Astrocyte (in vitro differentiated cells and primary cell): ENCODE data around the gene KNTC1. TPM values are rescaled to one million over a fixed set of nuclear protein-coding genes. Genes with fewer than 3 reads are reported as not detected.

Source experiments
- DNase-seq: peaks from one replicate; pipeline ENCODE4 v3.0.0-alpha.2; 2010; ENCODE audit warnings: low read depth
- FAIRE-seq: peaks from 2 replicates; lab custom pipeline; 2011; peaks lifted over from hg19 to GRCh38; lab: Jason Lieb, UNC
- H2AFZ ChIP-seq: 2 replicates; pipeline ENCODE4 v1.6.0; 2012; ENCODE audit warnings: low read depth, low read length, inconsistent platforms
- H3K27ac ChIP-seq: 2 replicates; pipeline ENCODE4 v1.5.1; 2011; ENCODE audit warnings: low read depth, low read length, inconsistent platforms
- H3K27me3 ChIP-seq: 2 replicates; pipeline ENCODE4 v1.6.0; 2011; ENCODE audit warnings: low read length, inconsistent platforms; ENCODE audit not compliant: insufficient read depth
- H3K36me3 ChIP-seq: 2 replicates; pipeline ENCODE4 v1.5.1; 2011; ENCODE audit warnings: low read length, inconsistent platforms; ENCODE audit not compliant: insufficient read depth
- H3K4me1 ChIP-seq: 2 replicates; pipeline ENCODE4 v1.5.1; 2011; ENCODE audit warnings: low read length, inconsistent platforms; ENCODE audit not compliant: insufficient read depth
- H3K4me2 ChIP-seq: 2 replicates; pipeline ENCODE4 v1.6.0; 2012; ENCODE audit warnings: low read length, inconsistent platforms
- H3K4me3 ChIP-seq: 2 replicates; pipeline ENCODE4 v1.5.1; 2011; ENCODE audit warnings: low read depth, mild to moderate bottlenecking, low read length, inconsistent platforms; ENCODE audit not compliant: insufficient read depth
- H3K79me2 ChIP-seq: 2 replicates; pipeline ENCODE4 v1.6.0; 2012; ENCODE audit warnings: mild to moderate bottlenecking, low read length, inconsistent platforms; ENCODE audit not compliant: insufficient read depth
- H3K9ac ChIP-seq: 2 replicates; pipeline ENCODE4 v1.6.0; 2012; ENCODE audit warnings: mild to moderate bottlenecking, low read length, inconsistent platforms
- H3K9me3 ChIP-seq: 2 replicates; pipeline ENCODE4 v1.5.1; 2012; ENCODE audit warnings: low read depth, mild to moderate bottlenecking, low read length, inconsistent platforms; ENCODE audit not compliant: insufficient read depth
- H4K20me1 ChIP-seq: 2 replicates; pipeline ENCODE4 v1.6.0; 2012; ENCODE audit warnings: low read length, inconsistent platforms; ENCODE audit not compliant: insufficient read depth
- H3K27ac Mint-ChIP-seq: one replicate; pipeline ENCODE4 v1.8.0; 2021; ENCODE audit warnings: mild to moderate bottlenecking, mixed read lengths; ENCODE audit not compliant: unreplicated experiment
- H3K27me3 Mint-ChIP-seq: one replicate; pipeline ENCODE4 v1.8.0; 2021; ENCODE audit warnings: low read depth, mixed read lengths; ENCODE audit not compliant: unreplicated experiment
- H3K36me3 Mint-ChIP-seq: one replicate; pipeline ENCODE4 v1.8.0; 2021; ENCODE audit warnings: low read depth, mixed read lengths; ENCODE audit not compliant: unreplicated experiment
- H3K4me1 Mint-ChIP-seq: one replicate; pipeline ENCODE4 v1.8.0; 2021; ENCODE audit warnings: low read depth, mixed read lengths; ENCODE audit not compliant: unreplicated experiment
- H3K4me3 Mint-ChIP-seq: one replicate; pipeline ENCODE4 v1.8.0; 2021; ENCODE audit warnings: mild to moderate bottlenecking, moderate library complexity, mixed read lengths; ENCODE audit not compliant: unreplicated experiment
- H3K9me3 Mint-ChIP-seq: one replicate; pipeline ENCODE4 v1.8.0; 2021; ENCODE audit warnings: mild to moderate bottlenecking, mixed read lengths; ENCODE audit not compliant: unreplicated experiment
- EZH2 ChIP-seq: IDR thresholded peaks from 2 replicates; pipeline ENCODE4 v1.6.1; 2012; ENCODE audit warnings: mild to moderate bottlenecking, low read length, inconsistent platforms; ENCODE audit not compliant: insufficient read depth
- total RNA-seq: library from RNA; stranded (reverse); gene quantifications from 2 replicates; pipeline ENCODE4 v1.2.1, GENCODE V29; 2021
- TF ChIP-seq, protein P1 (sequence below): IDR thresholded peaks from 2 replicates; pipeline ENCODE4 v1.5.1; 2011; ENCODE audit warnings: low read depth, mild to moderate bottlenecking, inconsistent platforms, low read length, moderate library complexity; ENCODE audit not compliant: insufficient read depth

The KNTC1 gene
- total RNA-seq, 1 donor from 2014 or later, result 10.6 TPM

GRCh38 chr12:122517877-122518276 is 9.2 kb upstream of the KNTC1 start:
- Mint-ChIP-seq H3K27me3 (no peaks in the 10 kb centered on the region), H3K27ac (peak overlapping the region; percentile 73), H3K4me3 (peak overlapping the region; percentile 56), H3K9me3 (no peaks in the 10 kb centered on the region), H3K4me1 (peaks cover 45% of the 10 kb centered on the region), H3K36me3 (peaks cover 32% of the 10 kb centered on the region)
- Histone ChIP-seq H3K27me3 (no peaks in the 10 kb centered on the region), H3K36me3 (peaks cover 75% of the 10 kb centered on the region), H3K9me3 (no peaks in the 10 kb centered on the region), H4K20me1 (peaks cover 95% of the 10 kb centered on the region), H3K9ac (peak overlapping the region; percentile 47), H3K4me3 (no peak overlapping the region), H2AFZ (no peak overlapping the region), H3K27ac (peak overlapping the region; percentile 61), H3K79me2 (peaks cover 86% of the 10 kb centered on the region), H3K4me1 (peaks cover 14% of the 10 kb centered on the region), H3K4me2 (peak overlapping the region; percentile 41)
- peak; percentile 43 for FAIRE-seq
- TF ChIP-seq, protein P1, sequence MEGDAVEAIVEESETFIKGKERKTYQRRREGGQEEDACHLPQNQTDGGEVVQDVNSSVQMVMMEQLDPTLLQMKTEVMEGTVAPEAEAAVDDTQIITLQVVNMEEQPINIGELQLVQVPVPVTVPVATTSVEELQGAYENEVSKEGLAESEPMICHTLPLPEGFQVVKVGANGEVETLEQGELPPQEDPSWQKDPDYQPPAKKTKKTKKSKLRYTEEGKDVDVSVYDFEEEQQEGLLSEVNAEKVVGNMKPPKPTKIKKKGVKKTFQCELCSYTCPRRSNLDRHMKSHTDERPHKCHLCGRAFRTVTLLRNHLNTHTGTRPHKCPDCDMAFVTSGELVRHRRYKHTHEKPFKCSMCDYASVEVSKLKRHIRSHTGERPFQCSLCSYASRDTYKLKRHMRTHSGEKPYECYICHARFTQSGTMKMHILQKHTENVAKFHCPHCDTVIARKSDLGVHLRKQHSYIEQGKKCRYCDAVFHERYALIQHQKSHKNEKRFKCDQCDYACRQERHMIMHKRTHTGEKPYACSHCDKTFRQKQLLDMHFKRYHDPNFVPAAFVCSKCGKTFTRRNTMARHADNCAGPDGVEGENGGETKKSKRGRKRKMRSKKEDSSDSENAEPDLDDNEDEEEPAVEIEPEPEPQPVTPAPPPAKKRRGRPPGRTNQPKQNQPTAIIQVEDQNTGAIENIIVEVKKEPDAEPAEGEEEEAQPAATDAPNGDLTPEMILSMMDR, result no peak
- TF ChIP-seq EZH2, result no peak
- DNase-seq, result peak; percentile 98

GRCh38 chr12:122518908-122519307 is 8.1 kb upstream of the KNTC1 start:
- peaks cover 21% of the 10 kb centered on the region for H3K4me1 ChIP-seq
- H3K27me3 ChIP-seq, result no peaks in the 10 kb centered on the region
- DNase-seq (no peak), FAIRE-seq (no peak)
- peaks cover 72% of the 10 kb centered on the region for H3K36me3 ChIP-seq
- H3K4me1 Mint-ChIP-seq, result peaks cover 47% of the 10 kb centered on the region
- H3K9me3 ChIP-seq, result no peaks in the 10 kb centered on the region
- H3K9me3 Mint-ChIP-seq, result no peaks in the 10 kb centered on the region
- no peak overlapping the region for H3K4me3 ChIP-seq
- H3K36me3 Mint-ChIP-seq, result peaks cover 34% of the 10 kb centered on the region
- H3K27ac Mint-ChIP-seq, result peak overlapping the region; percentile 36
- peaks cover 87% of the 10 kb centered on the region for H3K79me2 ChIP-seq
- H2AFZ ChIP-seq, result no peak overlapping the region
- no peak overlapping the region for H3K9ac ChIP-seq
- TF ChIP-seq, protein P1, result no peak
- no peak for TF ChIP-seq EZH2
- no peaks in the 10 kb centered on the region for H3K27me3 Mint-ChIP-seq
- peak overlapping the region; percentile 41 for H3K4me2 ChIP-seq
- H4K20me1 ChIP-seq, result peaks cover 96% of the 10 kb centered on the region
- peak overlapping the region; percentile 59 for H3K27ac ChIP-seq
- no peak overlapping the region for H3K4me3 Mint-ChIP-seq

- no peak overlapping the region for H3K4me3 Mint-ChIP-seq
- Histone ChIP-seq H3K79me2 (peaks cover 88% of the 10 kb centered on the region), H3K4me1 (peaks cover 21% of the 10 kb centered on the region), H3K27me3 (no peaks in the 10 kb centered on the region), H3K27ac (no peak overlapping the region), H3K36me3 (peaks cover 70% of the 10 kb centered on the region), H3K9me3 (no peaks in the 10 kb centered on the region), H2AFZ (no peak overlapping the region), H4K20me1 (peaks cover 96% of the 10 kb centered on the region), H3K4me3 (no peak overlapping the region), H3K9ac (no peak overlapping the region), H3K4me2 (no peak overlapping the region)
- H3K36me3 Mint-ChIP-seq, result peaks cover 34% of the 10 kb centered on the region
- peaks cover 47% of the 10 kb centered on the region for H3K4me1 Mint-ChIP-seq
- H3K27ac Mint-ChIP-seq, result no peak overlapping the region
- FAIRE-seq, result no peak
- TF ChIP-seq, protein P1, result no peak
- no peak for TF ChIP-seq EZH2
- H3K27me3 Mint-ChIP-seq, result no peaks in the 10 kb centered on the region
- no peaks in the 10 kb centered on the region for H3K9me3 Mint-ChIP-seq
- no peak for DNase-seq
These were observed 7.6 kb upstream of the KNTC1 start for GRCh38 chr12:122519418-122519817.
